MM.1S (cell line): ENCODE data around the gene COL24A1.

Experiments
- DNase-seq: peaks from one replicate; pipeline ENCODE4 v3.0.0-alpha.2; 2015
- H2AFZ ChIP-seq: fragments of 300-600 bp; sonication (generic); 2 replicates; pipeline ENCODE4 v1.6.0; 2016; ENCODE audit warnings: antibody characterized with exemption, low read length
- H3F3A ChIP-seq: fragments of 300-600 bp; sonication (generic); 2 replicates; pipeline ENCODE4 v1.6.1; 2016; ENCODE audit warnings: mild to moderate bottlenecking, antibody characterized with exemption, low read length, moderate library complexity, mixed read lengths; ENCODE audit not compliant: insufficient read depth
- H3K27ac ChIP-seq: fragments of 300-600 bp; sonication (generic); 2 replicates; pipeline ENCODE4 v1.5.1; 2016; ENCODE audit warnings: mild to moderate bottlenecking, low read length
- H3K27me3 ChIP-seq: fragments of 300-600 bp; sonication (generic); replicated peaks from 2 replicates; pipeline ENCODE4 v1.6.0; 2016; ENCODE audit warnings: low read length; ENCODE audit not compliant: insufficient read depth
- H3K36me3 ChIP-seq: fragments of 300-600 bp; sonication (generic); replicated peaks from 2 replicates; pipeline ENCODE4 v1.6.1; 2016; ENCODE audit warnings: mild to moderate bottlenecking, low read length, mixed read lengths; ENCODE audit not compliant: insufficient read depth
- H3K4me1 ChIP-seq: fragments of 300-600 bp; sonication (generic); 2 replicates; pipeline ENCODE4 v1.6.1; 2016; ENCODE audit warnings: low read length, mixed read lengths
- H3K4me2 ChIP-seq: fragments of 300-600 bp; sonication (generic); 2 replicates; pipeline ENCODE4 v1.6.0; 2016; ENCODE audit warnings: low read depth, low read length
- H3K4me3 ChIP-seq: fragments of 300-600 bp; sonication (generic); 2 replicates; pipeline ENCODE4 v1.5.1; 2016; ENCODE audit warnings: low read length, mixed read lengths
- H3K79me2 ChIP-seq: fragments of 300-600 bp; sonication (generic); 2 replicates; pipeline ENCODE4 v1.6.1; 2016; ENCODE audit warnings: mixed run types, low read length, mixed read lengths
- H3K9ac ChIP-seq: fragments of 300-600 bp; sonication (generic); 2 replicates; pipeline ENCODE4 v1.6.1; 2016; ENCODE audit warnings: low read length, mixed read lengths
- H3K9me2 ChIP-seq: fragments of 300-600 bp; sonication (generic); replicated peaks from 2 replicates; pipeline ENCODE4 v1.6.1; 2016; ENCODE audit warnings: mild to moderate bottlenecking, low read length, mixed read lengths; ENCODE audit not compliant: insufficient read depth
- H3K9me3 ChIP-seq: fragments of 300-600 bp; sonication (generic); replicated peaks from 2 replicates; pipeline ENCODE4 v1.6.1; 2016; ENCODE audit warnings: mild to moderate bottlenecking, low read length, mixed read lengths; ENCODE audit not compliant: insufficient read depth
- H4K20me1 ChIP-seq: fragments of 300-600 bp; sonication (generic); 2 replicates; pipeline ENCODE4 v1.6.1; 2016; ENCODE audit warnings: mild to moderate bottlenecking, low read length, moderate library complexity, mixed read lengths; ENCODE audit not compliant: insufficient read depth
- CTCF ChIP-seq: fragments of 300-600 bp; sonication (generic); IDR thresholded peaks from 2 replicates; pipeline ENCODE4 v1.5.1; 2016; ENCODE audit warnings: antibody characterized with exemption, low read length, mixed read lengths
- EZH2 ChIP-seq: fragments of 300-600 bp; sonication (generic); optimal IDR thresholded peaks from 2 replicates; pipeline ENCODE3; 2017; ENCODE audit warnings: low read depth, mild to moderate bottlenecking, antibody characterized with exemption, low read length, mixed read lengths
- EZH2phosphoT487 ChIP-seq: fragments of 300-600 bp; sonication (generic); IDR thresholded peaks from 2 replicates; pipeline ENCODE4 v1.6.1; 2018; ENCODE audit warnings: antibody characterized with exemption, low read length

The COL24A1 gene

GRCh38 chr1:85884372-85885035 lies 272.1 kb downstream of the COL24A1 start:
- Histone ChIP-seq H3K9ac (no peak overlapping the region), H3K36me3 (no peaks in the 10 kb centered on the region), H3K4me2 (no peak overlapping the region), H3K4me3 (no peak overlapping the region), H3K27ac (no peak overlapping the region), H4K20me1 (no peaks in the 10 kb centered on the region), H3K9me2 (no peaks in the 10 kb centered on the region), H3K79me2 (no peaks in the 10 kb centered on the region), H2AFZ (no peak overlapping the region), H3K9me3 (no peaks in the 10 kb centered on the region), H3K27me3 (no peaks in the 10 kb centered on the region), H3F3A (no peaks in the 10 kb centered on the region), H3K4me1 (no peaks in the 10 kb centered on the region)
- peak; percentile 21; the same call in 1 of the 2 replicates for TF ChIP-seq CTCF
- no peak for TF ChIP-seq EZH2phosphoT487
- no peak for DNase-seq

- Histone ChIP-seq H2AFZ (no peak overlapping the region), H3K79me2 (no peaks in the 10 kb centered on the region), H3F3A (no peaks in the 10 kb centered on the region), H3K4me3 (no peak overlapping the region), H3K9me2 (no peaks in the 10 kb centered on the region), H3K9ac (no peak overlapping the region), H3K4me1 (no peaks in the 10 kb centered on the region), H3K9me3 (no peaks in the 10 kb centered on the region), H3K36me3 (no peaks in the 10 kb centered on the region), H4K20me1 (no peaks in the 10 kb centered on the region), H3K4me2 (no peak overlapping the region), H3K27ac (no peak overlapping the region), H3K27me3 (no peaks in the 10 kb centered on the region)
- TF ChIP-seq EZH2 (no peak), EZH2phosphoT487 (no peak), CTCF (no peak)
- no peak for DNase-seq
Observed at GRCh38 chr1:85867189-85867588, 289.4 kb downstream of the COL24A1 start.

- Histone ChIP-seq H3K79me2 (no peaks in the 10 kb centered on the region), H3K4me2 (no peak overlapping the region), H3K9me3 (no peaks in the 10 kb centered on the region), H2AFZ (no peak overlapping the region), H3K27me3 (no peaks in the 10 kb centered on the region), H3K9me2 (no peaks in the 10 kb centered on the region), H3F3A (no peaks in the 10 kb centered on the region), H3K27ac (no peak overlapping the region), H3K4me1 (no peaks in the 10 kb centered on the region), H3K4me3 (no peak overlapping the region), H3K9ac (no peak overlapping the region), H4K20me1 (no peaks in the 10 kb centered on the region), H3K36me3 (no peaks in the 10 kb centered on the region)
- TF ChIP-seq EZH2phosphoT487 (no peak), EZH2 (no peak), CTCF (no peak)
- no peak for DNase-seq
Observed at GRCh38 chr1:85865213-85865612, 291.4 kb downstream of the COL24A1 start.
